Hepatic stellate cell (primary cell): ENCODE measurements around the gene FHOD1.

Experiments
- DNase-seq: peaks from one replicate; pipeline ENCODE4 v3.0.0; 2011; ENCODE audit warnings: low spot score

FHOD1 gene

GRCh38 chr16:67247192-67248072 is at the start of gene FHOD1:
Gene FHOD1 (minus strand): TSS chr16:67247481. CDS start chr16:67247410, 71 bp downstream.
- DNase-seq: peak; percentile 95

- DNase-seq: peak; percentile 93
Measured at GRCh38 chr16:67296420-67296819, 49.1 kb upstream of the FHOD1 start.

GRCh38 chr16:67294938-67295361 is 47.7 kb upstream of the FHOD1 start:
- no peak for DNase-seq

- no peak for DNase-seq
Measured at GRCh38 chr16:67294171-67294757, 47.0 kb upstream of the FHOD1 start.

- no peak for DNase-seq
Measured at GRCh38 chr16:67291461-67291860, 44.2 kb upstream of the FHOD1 start.

- no peak for DNase-seq
Measured at GRCh38 chr16:67287960-67288359, 40.7 kb upstream of the FHOD1 start.

GRCh38 chr16:67286441-67287235 is 39.4 kb upstream of the FHOD1 start:
- no peak for DNase-seq

- DNase-seq: peak; percentile 66
Measured at GRCh38 chr16:67284699-67285646, 37.7 kb upstream of the FHOD1 start.

GRCh38 chr16:67283826-67284555 is 36.7 kb upstream of the FHOD1 start:
- DNase-seq: no peak

GRCh38 chr16:67283039-67283825 is 36.0 kb upstream of the FHOD1 start:
- DNase-seq: no peak

GRCh38 chr16:67282447-67282805 is 35.1 kb upstream of the FHOD1 start:
- DNase-seq: no peak

- no peak for DNase-seq
Measured at GRCh38 chr16:67281536-67282446, 34.5 kb upstream of the FHOD1 start.

- DNase-seq: no peak
Measured at GRCh38 chr16:67280090-67281015, 33.1 kb upstream of the FHOD1 start.

GRCh38 chr16:67279296-67280089 is 32.2 kb upstream of the FHOD1 start, which contains the start of gene PLEKHG4:
Gene PLEKHG4 (plus strand): TSS chr16:67279532. CDS start chr16:67280045, 513 bp downstream.
- peak; percentile 88 for DNase-seq

GRCh38 chr16:67278773-67279295 is 31.6 kb upstream of the FHOD1 start:
- DNase-seq: peak; percentile 58

- peak; percentile 90 for DNase-seq
Measured at GRCh38 chr16:67277999-67278772, 30.9 kb upstream of the FHOD1 start.
